ENCODE results near the gene GPRASP3. TPM values are rescaled to one million over a fixed set of nuclear protein-coding genes. Genes with fewer than 3 reads are reported as not detected.
"Not testable (repeated sequence)": the region's sequence is repeated elsewhere in the genome, so short reads cannot be mapped to it uniquely, and the experiment has no call there.

Gene GPRASP3
- under 1 TPM in 2 of 3 donors, not detected in 1; 0.16 to 0.81 TPM for polyA plus RNA-seq

DNA sequence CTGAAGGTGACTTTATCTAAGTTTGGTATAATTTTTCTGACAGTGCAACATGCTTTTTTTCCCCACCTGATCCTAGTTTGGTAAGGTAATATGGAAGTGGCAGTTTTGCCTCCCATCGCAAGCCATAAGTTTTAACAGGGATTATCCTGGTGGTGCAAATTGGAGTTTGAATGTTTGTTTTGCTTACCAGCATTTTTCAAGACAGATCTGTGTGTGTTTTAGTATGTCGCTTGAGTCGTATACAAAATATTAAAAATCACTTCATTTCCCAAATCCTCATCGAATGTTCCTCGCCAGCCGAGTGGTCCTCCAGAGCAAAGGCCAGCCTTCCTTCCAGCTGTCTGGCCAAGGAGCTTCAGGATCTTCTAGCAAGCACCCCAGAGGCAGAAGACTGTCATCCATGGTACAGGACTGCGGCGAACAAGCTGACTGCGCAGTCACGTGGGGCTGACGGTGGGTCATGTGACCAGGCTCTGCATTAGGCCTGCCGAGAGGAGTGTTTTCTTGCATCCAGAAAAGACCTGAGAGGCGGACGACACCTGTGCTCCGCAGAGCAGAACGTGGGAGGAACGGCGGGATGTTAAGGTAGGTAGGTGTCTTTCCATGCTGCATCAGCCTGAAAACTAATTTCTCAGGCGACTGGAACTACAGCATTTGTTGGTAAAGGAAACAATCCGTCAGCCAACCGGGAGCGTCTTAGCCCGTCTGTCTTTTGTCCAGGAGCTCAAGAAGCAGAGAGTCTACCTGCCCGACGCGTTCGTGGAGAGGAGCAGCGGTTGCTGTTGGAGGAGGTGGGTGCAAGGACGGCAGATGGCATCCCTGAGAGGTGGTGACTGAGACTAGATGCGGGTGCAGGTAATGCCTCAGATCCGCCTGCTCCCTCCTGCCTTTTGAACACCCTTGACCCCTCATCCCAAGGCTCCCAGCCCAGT lies at the start of gene GPRASP3:
TSS of gene GPRASP3 (plus strand) at position 507 of the 932 bp plus-strand sequence. CDS start 28,253 bp downstream, outside the sequence.
- peaks cover 4 to 5% (median 5%) of the 10 kb centered on the region in 3 donors for H3K27me3 Mint-ChIP-seq (ENCODE audit: low read depth in 3 of 3)
- H3K9me3 Mint-ChIP-seq: no peaks in the 10 kb centered on the region
- peak; percentile 53 to 62 (median 57) for DNase-seq

DNA sequence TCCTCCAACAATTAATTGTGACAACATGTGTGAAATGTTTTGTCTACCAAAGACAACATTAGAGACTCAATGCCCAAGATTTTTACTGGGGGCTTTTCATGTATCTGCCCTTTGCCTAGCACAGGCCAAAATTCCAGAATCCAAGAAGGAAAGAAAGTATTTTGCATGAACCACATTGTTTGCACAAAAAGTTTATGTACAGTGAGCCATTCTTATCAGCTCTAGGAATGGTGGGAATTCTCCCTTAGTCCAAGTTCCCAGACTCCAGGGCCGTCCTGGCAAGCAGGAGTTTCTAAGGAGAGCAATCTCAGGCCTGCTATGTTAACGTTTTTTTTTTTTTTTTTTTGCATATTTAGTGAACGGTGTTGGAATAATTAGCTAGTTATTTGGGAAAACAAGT lies 47.7 kb upstream of the GPRASP3 start:
- H3K4me3 Mint-ChIP-seq: no peak overlapping the region
- no peak overlapping the region for H3K27ac Mint-ChIP-seq
- DNase-seq: no peak
- H3K4me1 Mint-ChIP-seq: no peaks in the 10 kb centered on the region
- H3K36me3 Mint-ChIP-seq: peaks cover 0 to 14% (median 6%) of the 10 kb centered on the region in 3 donors
- H3K9me3 Mint-ChIP-seq: peaks cover 0 to 3% (median 0%) of the 10 kb centered on the region in 6 donors
- H3K27me3 Mint-ChIP-seq (ENCODE audit: low read depth in 3 of 3): peaks cover 0 to 11% (median 0%) of the 10 kb centered on the region in 3 donors

More for the DNA sequence above, at the start of gene GPRASP3:
- peaks cover 16 to 17% of the 10 kb centered on the region in 2 donors for H3K4me1 Mint-ChIP-seq
- peak within 1 kb of the TSS; percentile 48 to 92 (median 80) for H3K27ac Mint-ChIP-seq
- peak within 1 kb of the TSS; percentile 88 to 98 (median 93) for H3K4me3 Mint-ChIP-seq
- no peaks in the 10 kb centered on the region for H3K36me3 Mint-ChIP-seq

DNA sequence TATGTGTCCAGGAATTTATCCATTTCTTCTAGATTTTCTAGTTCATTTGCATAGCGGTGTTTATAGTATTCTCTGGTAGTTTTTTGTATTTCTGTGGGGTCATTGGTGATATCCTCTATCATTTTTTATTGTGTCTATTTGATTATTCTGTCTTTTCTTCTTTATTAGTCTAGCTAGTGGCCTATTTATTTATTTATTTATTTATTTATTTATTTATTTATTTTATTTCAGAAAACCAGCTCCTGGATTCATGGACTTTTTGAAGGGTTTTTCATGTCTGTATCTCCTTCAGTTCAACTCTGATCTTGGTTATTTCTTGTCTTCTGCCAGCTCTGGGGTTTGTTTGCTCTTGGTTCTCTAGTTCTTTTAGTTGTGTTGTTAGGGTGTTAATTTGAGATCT lies 43.1 kb upstream of the GPRASP3 start:
- H3K36me3 Mint-ChIP-seq; H3K27ac Mint-ChIP-seq; H3K27me3 Mint-ChIP-seq (ENCODE audit: low read depth in 3 of 3); H3K4me1 Mint-ChIP-seq; H3K4me3 Mint-ChIP-seq; DNase-seq: not testable (repeated sequence)
- peaks cover 0 to 11% (median 5%) of the 10 kb centered on the region in 6 donors for H3K9me3 Mint-ChIP-seq

GRCh38 chrX:102684772-102685520 lies 35.6 kb upstream of the GPRASP3 start:
- Mint-ChIP-seq H3K4me1 (peaks cover 9 to 13% of the 10 kb centered on the region in 2 donors), H3K27ac (peak overlapping the region in 5 of 6 donors; percentile 26 to 71 (median 55)), H3K9me3 (peaks cover 1 to 13% (median 7%) of the 10 kb centered on the region in 6 donors), H3K36me3 (peaks cover 5 to 6% (median 6%) of the 10 kb centered on the region in 3 donors), H3K27me3 (ENCODE audit: low read depth in 3 of 3) (peaks cover 0 to 4% (median 2%) of the 10 kb centered on the region in 3 donors), H3K4me3 (peak overlapping the region in 3 of 5 donors; percentile 2 to 48 (median 2))
- DNase-seq: no peak

DNA sequence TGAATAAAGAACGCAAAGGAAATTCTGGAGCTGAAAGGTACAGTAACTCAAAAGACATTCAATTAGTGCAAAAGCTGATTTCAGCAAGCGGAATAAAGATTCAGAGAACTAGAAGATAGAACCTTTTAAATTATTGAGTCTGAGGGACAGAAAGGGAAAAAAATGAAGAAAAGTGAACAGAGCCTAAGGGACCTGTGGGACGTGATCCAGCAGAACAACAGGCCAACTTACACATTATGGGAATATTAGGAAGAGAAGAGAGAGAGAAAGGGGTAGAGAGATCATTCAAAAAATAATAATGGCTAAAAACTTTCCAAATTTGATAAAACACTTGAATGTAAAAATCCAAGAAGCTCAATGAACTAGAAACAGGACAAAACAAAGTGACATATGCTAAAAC lies 25.8 kb upstream of the GPRASP3 start:
- Mint-ChIP-seq H3K4me3 (no peak overlapping the region), H3K27ac (no peak overlapping the region), H3K27me3 (ENCODE audit: low read depth in 3 of 3) (peaks cover 0 to 7% (median 4%) of the 10 kb centered on the region in 3 donors), H3K9me3 (peaks cover 0 to 3% (median 0%) of the 10 kb centered on the region in 6 donors), H3K4me1 (no peaks in the 10 kb centered on the region), H3K36me3 (peaks cover 0 to 10% (median 0%) of the 10 kb centered on the region in 3 donors)
- DNase-seq: no peak

GRCh38 chrX:102696306-102696705 lies 24.2 kb upstream of the GPRASP3 start:
- Mint-ChIP-seq H3K27me3 (ENCODE audit: low read depth in 3 of 3) (peaks cover 0 to 4% (median 3%) of the 10 kb centered on the region in 3 donors), H3K36me3 (peaks cover 0 to 10% (median 0%) of the 10 kb centered on the region in 3 donors), H3K4me3 (no peak overlapping the region), H3K9me3 (no peaks in the 10 kb centered on the region), H3K27ac (no peak overlapping the region), H3K4me1 (no peaks in the 10 kb centered on the region)
- DNase-seq: no peak

DNA sequence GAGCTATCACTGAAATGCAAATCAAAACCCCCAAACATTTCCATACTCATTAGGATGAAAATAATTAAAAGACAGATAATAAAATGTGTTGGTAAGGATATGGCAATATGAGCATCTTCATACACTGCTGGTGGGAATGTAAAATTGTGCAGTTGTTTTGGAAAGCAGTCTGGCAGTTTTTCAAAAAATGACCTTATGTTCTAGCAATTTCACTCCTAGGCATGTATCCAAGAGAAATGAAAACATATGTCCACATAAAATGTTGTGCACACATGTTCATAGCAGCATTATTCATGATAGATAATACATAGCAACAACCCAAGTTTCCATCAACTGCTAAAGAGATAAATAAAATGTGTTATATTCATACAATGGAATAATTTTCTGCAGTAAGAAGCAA lies 23.0 kb upstream of the GPRASP3 start:
- Mint-ChIP-seq H3K4me1 (no peaks in the 10 kb centered on the region), H3K27ac (no peak overlapping the region), H3K9me3 (no peaks in the 10 kb centered on the region), H3K36me3 (peaks cover 0 to 10% (median 0%) of the 10 kb centered on the region in 3 donors), H3K4me3 (no peak overlapping the region), H3K27me3 (ENCODE audit: low read depth in 3 of 3) (peaks cover 3 to 4% (median 3%) of the 10 kb centered on the region in 3 donors)
- DNase-seq: no peak

- H3K27ac Mint-ChIP-seq: no peak overlapping the region
- H3K36me3 Mint-ChIP-seq: no peaks in the 10 kb centered on the region
- H3K4me3 Mint-ChIP-seq: no peak overlapping the region
- H3K9me3 Mint-ChIP-seq: no peaks in the 10 kb centered on the region
- DNase-seq: no peak
- H3K4me1 Mint-ChIP-seq: peaks cover 3 to 6% of the 10 kb centered on the region in 2 donors
- H3K27me3 Mint-ChIP-seq (ENCODE audit: low read depth in 3 of 3): peaks cover 0 to 27% (median 6%) of the 10 kb centered on the region in 3 donors
Measured at GRCh38 chrX:102708900-102709299, 11.6 kb upstream of the GPRASP3 start.

DNA sequence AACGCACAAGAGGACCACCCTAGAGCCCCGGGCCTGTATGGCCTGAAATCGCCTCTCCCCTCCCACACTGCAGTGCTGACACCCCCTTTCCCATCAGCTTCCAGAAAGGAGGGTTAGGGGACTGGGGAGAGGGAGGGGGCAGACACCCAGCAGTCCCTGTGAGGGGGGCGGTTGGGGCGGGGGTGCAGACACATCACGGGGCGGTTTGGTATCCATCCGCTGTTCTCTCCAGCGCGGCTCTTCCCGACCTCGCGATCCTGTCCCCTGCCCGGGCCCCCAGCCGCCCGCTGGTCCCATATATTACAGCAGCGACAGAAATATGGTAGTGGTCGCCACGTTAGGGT lies 8.7 kb upstream of the GPRASP3 start:
- Mint-ChIP-seq H3K9me3 (no peaks in the 10 kb centered on the region), H3K4me1 (peaks cover 3 to 6% of the 10 kb centered on the region in 2 donors), H3K27me3 (ENCODE audit: low read depth in 3 of 3) (peaks cover 2 to 20% (median 6%) of the 10 kb centered on the region in 3 donors), H3K4me3 (peak overlapping the region; percentile 70 to 88 (median 74)), H3K36me3 (no peaks in the 10 kb centered on the region), H3K27ac (no peak overlapping the region)
- no peak for DNase-seq

DNA sequence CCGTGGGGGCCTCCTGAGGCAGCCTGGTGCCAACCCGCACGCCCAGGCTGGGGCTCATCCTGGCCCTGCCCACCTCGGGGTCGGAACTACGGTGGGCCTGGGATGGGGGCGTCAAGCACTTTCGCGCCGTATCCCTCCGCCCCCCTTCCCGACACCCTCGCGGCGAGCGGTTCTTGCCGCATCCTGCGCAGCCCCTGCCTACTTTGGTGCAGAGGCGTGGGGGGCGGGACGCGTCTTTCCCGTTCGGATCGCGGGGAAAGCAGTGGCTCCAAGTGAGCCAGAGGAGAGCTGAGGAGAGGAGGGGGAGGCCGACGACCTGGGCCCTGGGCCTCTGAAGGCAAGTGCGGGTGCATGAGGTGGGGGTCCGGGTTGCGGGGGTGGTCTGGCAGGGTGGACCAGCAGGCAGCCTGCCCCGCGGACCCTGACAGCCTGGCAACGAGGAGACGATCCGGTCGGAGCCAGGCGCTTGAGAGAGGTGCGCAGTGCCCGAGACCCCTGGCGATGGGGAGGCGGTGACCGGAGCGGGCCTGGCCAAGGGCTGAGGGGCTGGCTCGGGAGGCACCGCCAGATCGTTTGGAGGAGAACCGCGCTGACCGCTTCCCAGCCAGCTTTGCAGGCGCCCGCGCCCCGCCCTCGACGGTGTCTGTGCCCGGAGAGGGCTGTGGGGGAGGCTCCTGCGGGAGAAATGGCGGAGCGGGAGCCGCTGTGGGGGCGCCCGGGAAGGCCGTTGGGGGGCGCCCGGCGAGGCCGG lies 8.2 kb upstream of the GPRASP3 start, which contains the start of gene GPRASP2:
TSS of gene GPRASP2 (plus strand) at position 233 of the 751 bp plus-strand sequence. CDS start 2,422 bp downstream, outside the sequence.
- peaks cover 3 to 6% of the 10 kb centered on the region in 2 donors for H3K4me1 Mint-ChIP-seq
- H3K36me3 Mint-ChIP-seq: no peaks in the 10 kb centered on the region
- H3K9me3 Mint-ChIP-seq: no peaks in the 10 kb centered on the region
- H3K4me3 Mint-ChIP-seq: peak within 1 kb of the TSS; percentile 80 to 88 (median 84)
- peaks cover 2 to 20% (median 6%) of the 10 kb centered on the region in 3 donors for H3K27me3 Mint-ChIP-seq (ENCODE audit: low read depth in 3 of 3)
- no peak within 1 kb of the TSS for H3K27ac Mint-ChIP-seq
- peak; percentile 6 to 17 (median 13) for DNase-seq

- peaks cover 3 to 6% of the 10 kb centered on the region in 2 donors for H3K4me1 Mint-ChIP-seq
- no peak overlapping the region for H3K27ac Mint-ChIP-seq
- peaks cover 2 to 18% (median 4%) of the 10 kb centered on the region in 3 donors for H3K27me3 Mint-ChIP-seq (ENCODE audit: low read depth in 3 of 3)
- no peaks in the 10 kb centered on the region for H3K36me3 Mint-ChIP-seq
- no peaks in the 10 kb centered on the region for H3K9me3 Mint-ChIP-seq
- no peak for DNase-seq
- peak overlapping the region; percentile 68 to 80 (median 71) for H3K4me3 Mint-ChIP-seq
Measured at GRCh38 chrX:102712981-102713625, 7.4 kb upstream of the GPRASP3 start.

DNA sequence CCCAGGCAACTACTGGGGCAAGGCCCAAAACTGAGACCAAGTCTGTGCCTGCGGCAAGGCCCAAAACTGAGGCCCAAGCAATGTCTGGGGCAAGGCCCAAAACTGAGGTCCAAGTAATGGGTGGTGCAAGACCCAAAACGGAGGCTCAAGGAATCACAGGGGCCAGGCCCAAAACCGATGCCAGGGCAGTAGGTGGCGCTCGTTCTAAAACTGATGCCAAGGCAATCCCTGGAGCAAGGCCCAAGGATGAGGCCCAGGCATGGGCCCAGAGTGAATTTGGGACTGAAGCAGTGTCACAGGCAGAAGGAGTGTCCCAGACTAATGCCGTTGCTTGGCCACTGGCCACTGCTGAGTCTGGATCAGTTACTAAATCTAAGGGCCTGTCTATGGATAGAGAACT lies 5.5 kb upstream of the GPRASP3 start:
- no peak overlapping the region for H3K27ac Mint-ChIP-seq
- DNase-seq: no peak
- H3K4me3 Mint-ChIP-seq: no peak overlapping the region
- peaks cover 5 to 11% of the 10 kb centered on the region in 2 donors for H3K4me1 Mint-ChIP-seq
- H3K27me3 Mint-ChIP-seq (ENCODE audit: low read depth in 3 of 3): peaks cover 0 to 12% (median 2%) of the 10 kb centered on the region in 3 donors
- no peaks in the 10 kb centered on the region for H3K9me3 Mint-ChIP-seq
- H3K36me3 Mint-ChIP-seq: no peaks in the 10 kb centered on the region
